HG02973 (cell line): Measurements from ENCODE around the gene CLCA4.

Source experiments
- ATAC-seq: cut with Tn5 transposase; IDR thresholded peaks from one replicate; pipeline ENCODE4 v1.9.1; 2021; ENCODE audit warnings: moderate library complexity; ENCODE audit not compliant: unreplicated experiment

CLCA4 gene

GRCh38 chr1:86523670-86524354 is 23.1 kb upstream of the CLCA4 start:
- no peak for ATAC-seq

DNA sequence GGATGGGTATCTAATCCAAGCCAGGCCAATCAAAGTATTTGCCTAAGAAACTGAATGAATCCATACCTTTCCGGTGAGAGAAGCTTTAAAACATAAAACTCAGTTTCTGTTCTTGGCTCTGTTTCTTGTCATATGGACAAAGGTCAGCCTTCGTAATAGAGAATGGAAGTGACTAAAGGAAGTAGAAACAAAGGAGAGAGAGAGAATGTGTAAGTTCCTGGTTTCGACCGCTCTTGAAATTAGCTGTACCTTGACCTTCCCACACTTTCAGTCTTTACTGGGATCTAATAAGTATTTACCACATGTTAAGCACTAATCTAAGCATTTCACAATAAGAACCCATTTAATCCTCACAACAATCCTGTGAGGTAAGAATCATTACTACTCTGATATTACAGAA is 19.6 kb upstream of the CLCA4 start:
- no peak for ATAC-seq

DNA sequence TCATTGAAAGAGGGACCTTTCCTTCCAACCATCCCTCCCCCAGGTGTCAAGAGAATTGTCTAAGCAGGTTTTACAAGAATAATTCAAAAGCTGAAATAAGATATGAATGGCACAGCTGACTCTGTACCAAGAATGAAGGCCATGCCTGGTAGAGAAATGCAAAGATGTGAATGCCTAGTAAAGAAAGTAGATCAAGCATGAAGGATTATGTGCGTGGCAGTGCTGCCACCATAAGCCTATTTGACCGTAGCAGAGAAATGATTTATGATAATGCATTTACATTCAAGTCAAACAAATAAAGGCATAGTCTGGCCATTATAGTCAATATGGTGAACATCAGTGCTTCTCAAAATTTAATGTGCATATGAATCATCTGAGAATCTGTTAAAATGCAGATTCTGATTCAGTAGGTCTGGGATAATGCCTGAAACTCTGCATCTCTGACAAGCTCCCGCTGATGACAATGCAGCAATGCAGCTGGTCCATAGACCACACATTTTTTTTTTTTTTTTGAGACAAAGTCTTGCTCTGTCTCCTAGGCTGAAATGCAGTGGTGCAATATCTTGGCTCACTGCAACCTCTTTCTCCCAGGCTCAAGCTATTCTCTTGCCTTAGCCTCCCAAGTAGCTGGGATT is 16.6 kb upstream of the CLCA4 start:
- ATAC-seq = no peak

DNA sequence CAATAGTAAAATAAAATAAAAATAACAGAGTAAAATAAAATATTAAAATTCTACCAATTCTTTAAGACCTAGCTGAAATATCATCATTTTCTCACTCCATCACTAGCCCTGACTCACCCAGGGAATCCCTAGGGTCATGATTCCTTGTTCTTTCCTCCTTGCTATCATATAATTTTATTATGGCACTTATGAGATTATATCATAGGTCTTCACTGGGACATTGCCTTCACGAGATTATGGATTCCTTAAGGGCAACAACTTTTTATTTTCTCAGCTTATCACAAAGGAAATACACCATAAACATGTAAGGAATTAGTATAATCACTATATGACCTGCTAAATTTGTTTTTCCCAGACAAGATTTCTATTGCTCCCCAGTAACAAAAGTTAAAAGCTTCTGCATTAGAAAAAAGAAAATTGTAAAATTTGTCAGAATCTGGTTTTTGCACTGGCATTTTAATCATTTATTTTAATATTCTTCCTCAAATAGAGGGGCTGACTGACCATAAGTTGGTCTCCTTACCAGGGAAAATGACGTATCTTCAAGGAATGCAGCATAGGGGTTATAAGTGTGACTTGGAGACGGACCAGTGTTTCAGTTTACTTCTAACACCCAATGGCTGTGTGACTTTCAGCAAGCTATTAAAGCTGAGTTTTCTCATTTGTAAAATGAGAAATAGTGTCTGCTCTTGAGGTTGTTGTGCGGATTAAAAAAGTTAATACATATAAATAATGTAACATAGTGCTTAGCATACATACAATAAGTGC is 8.8 kb upstream of the CLCA4 start:
- ATAC-seq = no peak

- no peak for ATAC-seq
Observed at GRCh38 chr1:86538775-86539174, 8.1 kb upstream of the CLCA4 start.

DNA sequence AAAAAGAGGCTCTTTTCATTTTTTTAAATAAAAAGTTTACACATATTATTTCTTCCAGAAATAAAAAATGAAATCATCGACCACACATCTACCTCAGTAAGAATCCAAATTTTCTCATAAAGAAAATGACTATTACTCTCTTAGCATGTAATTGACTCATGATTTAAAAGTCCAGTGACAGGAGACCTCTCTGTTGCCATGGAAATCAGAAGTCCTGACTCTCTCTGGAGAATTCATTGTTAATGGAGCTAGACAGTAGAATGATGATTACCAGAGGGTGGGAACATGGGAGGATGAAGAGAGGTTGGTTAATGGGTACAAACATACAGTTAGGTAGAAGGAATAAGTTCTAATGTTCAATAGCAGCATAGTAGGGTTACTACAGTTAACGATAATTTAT is 5.0 kb upstream of the CLCA4 start:
- ATAC-seq = no peak

DNA sequence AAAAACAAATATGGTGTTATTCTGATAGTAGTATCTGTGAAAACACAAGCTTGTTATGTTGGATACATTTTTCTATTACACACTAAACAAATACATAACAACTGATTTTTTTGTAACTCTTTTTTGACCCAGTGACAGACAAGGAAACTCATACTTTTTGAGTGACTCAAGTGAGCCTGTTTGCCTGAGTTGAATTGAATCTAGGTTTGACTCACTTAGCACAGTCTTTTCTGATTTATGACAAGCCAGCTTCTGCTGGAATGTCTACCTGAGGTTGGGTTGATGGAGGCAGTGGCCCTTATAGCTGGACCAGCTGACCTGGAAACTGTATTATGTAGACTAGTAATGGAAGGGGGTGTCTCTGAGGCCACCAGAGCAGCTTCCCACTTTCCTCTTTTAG is 4.2 kb upstream of the CLCA4 start:
- no peak for ATAC-seq

DNA sequence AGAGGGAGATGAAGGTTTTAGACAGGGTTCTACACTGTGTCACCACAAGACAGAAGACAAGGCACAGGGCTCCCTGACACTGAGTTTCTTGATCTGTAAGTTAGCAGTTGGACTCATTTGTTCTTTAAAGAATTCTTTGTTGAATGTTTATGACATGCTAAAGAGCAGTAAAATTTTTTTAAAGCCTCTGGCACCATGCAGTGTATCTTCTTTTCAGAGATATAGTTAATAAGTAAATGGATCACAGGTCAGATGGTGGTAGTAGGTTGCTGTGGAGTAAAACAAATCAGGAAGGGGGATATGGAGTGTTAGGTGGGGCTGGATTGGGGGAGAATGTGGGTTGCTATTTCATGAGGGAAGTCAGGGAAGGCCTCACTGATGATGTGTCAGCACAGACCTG is 2.0 kb downstream of the CLCA4 start:
- ATAC-seq = no peak

DNA sequence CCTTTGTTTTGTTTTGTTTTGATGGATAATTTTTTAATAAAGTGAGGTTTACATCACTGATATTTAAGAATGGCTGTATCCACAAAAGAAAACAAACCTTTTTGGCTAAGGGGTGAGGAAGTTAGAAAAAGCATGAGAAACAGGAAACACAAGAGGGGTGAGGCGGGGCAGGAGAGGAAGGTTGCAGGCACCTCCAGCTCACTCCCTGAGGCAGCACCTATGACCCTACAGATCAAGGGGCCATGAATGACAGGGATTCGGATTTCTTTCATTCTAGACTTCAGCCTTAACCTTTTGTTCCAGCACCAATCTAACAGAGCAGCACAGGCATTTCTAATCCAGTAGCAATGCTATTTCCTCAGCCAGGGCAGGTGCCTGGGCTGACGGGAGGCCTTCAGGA is 4.4 kb downstream of the CLCA4 start:
- no peak for ATAC-seq

DNA sequence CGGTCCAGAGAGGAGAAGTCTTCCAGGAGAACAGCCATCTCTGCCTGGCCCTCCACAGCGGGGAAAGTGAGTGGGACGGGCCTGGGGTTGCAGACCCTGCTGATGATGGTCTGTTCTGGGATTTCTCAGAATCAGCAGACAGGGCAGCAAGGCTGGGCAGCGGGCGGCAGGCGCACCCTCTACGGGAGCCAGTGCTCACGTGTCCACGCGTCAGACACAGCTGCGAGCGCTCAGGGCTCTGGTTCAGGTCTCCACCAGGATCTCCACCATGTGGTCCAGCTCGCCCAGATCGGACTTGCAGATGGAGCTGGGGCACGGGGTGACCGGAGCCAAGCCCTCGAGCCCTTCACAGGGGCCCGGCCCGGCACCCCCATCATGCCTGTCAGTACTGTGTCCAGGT is 5.5 kb downstream of the CLCA4 start:
- no peak for ATAC-seq

- no peak for ATAC-seq
Observed at GRCh38 chr1:86557739-86558138, 10.9 kb downstream of the CLCA4 start.

DNA sequence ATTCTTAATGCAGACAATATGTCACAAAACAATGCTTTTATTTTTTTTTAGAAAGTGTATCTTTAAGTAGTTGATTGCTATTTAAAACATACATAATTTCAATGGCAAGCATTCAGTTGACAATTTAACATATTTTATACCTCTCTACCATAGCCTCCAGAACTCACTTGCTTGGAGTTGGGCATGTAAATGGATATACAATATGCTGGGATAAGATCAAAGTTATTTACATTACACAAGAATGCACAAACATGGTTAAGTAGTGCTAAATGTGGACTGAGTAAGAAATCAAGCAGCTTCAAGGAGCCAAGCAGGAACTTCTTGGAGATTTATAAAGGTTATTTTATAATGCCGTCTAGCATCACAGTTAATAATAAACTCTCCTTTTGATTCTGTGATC is 17.0 kb downstream of the CLCA4 start:
- no peak for ATAC-seq

DNA sequence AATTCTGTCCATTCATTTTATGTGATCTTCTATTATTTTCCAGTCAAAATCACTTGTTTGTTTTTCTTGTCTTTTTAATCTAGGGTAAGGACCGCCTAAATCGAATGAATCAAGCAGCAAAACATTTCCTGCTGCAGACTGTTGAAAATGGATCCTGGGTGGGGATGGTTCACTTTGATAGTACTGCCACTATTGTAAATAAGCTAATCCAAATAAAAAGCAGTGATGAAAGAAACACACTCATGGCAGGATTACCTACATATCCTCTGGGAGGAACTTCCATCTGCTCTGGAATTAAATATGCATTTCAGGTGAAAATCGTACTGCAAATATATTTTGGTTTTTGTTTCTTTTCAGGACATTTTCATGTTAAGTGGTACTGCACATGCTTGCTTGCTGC is 20.5 kb downstream of the CLCA4 start:
- no peak for ATAC-seq

DNA sequence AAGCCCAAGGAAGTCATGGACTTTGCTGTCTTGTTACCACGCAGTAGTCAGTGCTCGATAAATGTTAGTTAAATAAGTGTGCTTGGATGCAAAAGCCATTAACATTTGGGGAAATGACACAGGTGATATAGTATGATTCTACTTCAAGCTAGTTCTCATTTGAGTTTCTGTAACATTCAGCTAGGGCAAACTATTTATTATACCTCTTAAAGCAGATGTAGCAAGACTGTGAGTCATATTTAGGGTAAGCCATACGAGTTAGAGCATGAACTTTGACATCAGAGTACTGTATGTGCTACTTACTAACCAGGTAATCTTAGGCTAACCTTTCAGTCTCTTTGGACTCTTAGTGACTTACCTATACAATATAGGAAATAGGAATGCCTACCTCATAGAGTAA is 21.0 kb downstream of the CLCA4 start:
- no peak for ATAC-seq

DNA sequence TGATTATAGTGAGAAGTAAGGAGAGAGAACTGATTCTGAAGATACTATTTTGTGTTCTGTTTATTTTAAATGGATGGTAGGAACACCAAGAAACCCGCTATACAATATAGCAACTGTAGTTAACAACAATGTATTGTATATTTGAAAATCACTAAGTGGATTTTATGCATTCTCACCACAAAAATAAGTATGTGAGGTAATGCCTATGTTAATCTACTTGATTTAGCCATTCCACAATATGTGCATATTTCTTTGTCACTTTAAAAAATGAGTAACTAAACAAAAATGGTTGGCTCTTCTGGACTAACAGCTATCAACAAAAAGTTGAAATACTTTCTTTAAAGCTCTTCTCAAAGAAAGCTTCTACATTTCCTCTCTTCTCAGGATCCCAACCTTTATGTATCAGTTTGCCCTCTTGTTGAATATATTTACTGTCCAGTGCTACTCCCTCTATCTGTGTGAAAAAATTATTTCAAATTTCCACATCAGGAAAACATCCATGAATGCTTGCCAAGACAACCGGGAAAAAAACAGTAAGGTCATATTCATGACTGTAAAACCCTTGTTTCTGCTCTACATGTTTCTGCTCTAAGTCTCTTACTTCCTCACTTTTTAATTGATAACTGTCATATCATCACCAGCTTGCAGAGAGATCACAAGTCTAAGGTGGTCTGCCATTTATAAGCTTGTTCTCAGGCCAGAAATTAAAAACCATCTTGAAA is 27.0 kb downstream of the CLCA4 start:
- ATAC-seq = no peak

GRCh38 chr1:86581231-86581630 is 34.4 kb downstream of the CLCA4 start:
- no peak for ATAC-seq

DNA sequence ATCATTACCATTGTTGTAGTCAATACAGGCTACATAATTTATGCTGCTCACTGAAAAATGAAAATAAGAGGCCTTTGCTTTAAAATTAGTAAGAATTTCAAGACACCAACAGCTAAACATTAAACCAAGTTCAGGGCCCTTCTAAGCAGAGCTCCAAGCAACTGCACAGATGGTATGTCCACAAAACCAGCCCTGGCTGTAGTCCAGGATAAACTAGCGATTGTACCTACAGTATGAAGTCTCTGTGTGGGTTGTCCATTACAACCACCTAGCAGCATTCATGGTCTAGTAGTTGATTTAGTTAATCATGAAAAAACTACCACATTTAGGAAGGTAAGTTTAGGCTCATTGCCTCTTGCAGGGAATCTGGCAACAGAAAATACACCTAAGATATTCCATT is 35.3 kb downstream of the CLCA4 start:
- no peak for ATAC-seq

DNA sequence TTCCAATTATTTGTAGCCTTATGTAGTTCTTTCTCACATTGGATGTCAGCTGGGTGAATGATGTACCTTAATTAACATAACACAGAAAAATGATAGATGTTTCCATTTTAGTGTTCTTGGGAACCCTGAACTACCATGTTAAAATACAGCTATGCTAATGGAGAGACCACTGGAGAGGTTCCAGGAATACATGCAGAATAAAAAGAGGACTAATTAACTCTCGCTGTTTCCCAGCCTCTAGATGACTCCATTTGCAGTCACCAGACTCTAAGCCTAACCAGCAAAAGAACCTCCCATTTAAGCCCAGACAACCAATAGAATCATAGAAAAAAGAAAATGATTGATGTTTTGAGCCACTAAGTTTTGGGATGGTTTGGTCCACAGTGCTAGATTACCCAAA is 36.2 kb downstream of the CLCA4 start:
- no peak for ATAC-seq

DNA sequence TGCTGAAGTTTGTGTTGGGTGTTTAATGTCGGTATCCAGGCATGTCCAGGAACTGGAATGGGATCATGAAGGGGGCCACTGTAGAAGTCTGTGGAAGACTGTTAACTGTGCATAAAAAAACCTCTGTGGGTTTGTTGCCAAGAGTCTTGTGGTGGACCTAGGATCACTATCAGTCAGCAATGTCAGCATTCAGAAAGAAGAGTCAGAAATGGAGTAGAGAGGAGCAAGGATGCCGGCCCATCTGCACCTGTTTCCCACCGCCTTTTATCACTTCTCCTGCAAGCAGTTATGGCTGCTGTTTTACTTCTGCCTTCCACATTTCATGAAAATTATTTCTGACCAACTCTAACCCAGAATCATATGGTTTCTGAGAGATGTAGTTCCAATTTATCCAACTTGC is 36.7 kb downstream of the CLCA4 start:
- no peak for ATAC-seq

- ATAC-seq = no peak
Observed at GRCh38 chr1:86594284-86594770, 47.4 kb downstream of the CLCA4 start.

DNA sequence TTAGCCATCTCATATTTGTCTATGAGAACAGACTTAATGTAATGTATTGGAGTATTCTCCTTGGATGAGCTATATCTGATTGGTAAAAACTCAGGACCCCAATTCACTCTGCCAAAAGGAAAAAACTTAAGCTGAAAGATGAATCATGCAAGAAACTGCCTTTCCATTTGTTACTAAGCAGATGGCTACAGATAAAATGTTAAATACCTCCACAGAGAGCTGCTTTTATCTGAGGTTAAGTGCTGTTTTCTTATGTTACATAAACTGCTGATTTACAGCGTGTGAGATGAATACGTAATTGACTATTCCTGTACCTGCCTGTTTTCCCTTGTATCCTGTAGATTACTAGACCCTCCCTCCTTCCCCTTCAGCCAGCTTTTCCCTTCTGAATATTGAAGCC is 49.3 kb downstream of the CLCA4 start:
- no peak for ATAC-seq
